ENCODE results near the gene SND1. TPM values are rescaled to one million over a fixed set of nuclear protein-coding genes. Genes with fewer than 3 reads are reported as not detected.

The SND1 gene
- total and polyA plus RNA-seq, 2 donors (not counting 3 experiments of a cell fraction or from before 2014, with no cell fraction given), result 116 to 249 TPM

GRCh38 chr7:128112018-128112780 lies 460.2 kb downstream of the SND1 start:
- FAIRE-seq (no peak), DNase-seq (ENCODE audit: low read depth, low spot score) (no peak)
- H2AFZ ChIP-seq (ENCODE audit: low read depth, low read length), result no peak overlapping the region
- H4K20me1 ChIP-seq (replicated peaks; ENCODE audit: control insufficient read depth, extremely low read depth, insufficient read depth, low read length), result no peaks in the 10 kb centered on the region
- intact Hi-C loops (cut with micrococcal nuclease) (no loop called here), dilution Hi-C loops (cut with MboI; ENCODE audit: extremely low pct_ligation_motif_present, low sequenced_read_pairs) (no loop called here)
- H3K9me3 ChIP-seq (replicated peaks; ENCODE audit: control insufficient read depth, insufficient read depth, low read length), result no peaks in the 10 kb centered on the region
- H3K27ac ChIP-seq (ENCODE audit: insufficient read depth, low read depth, low read length), result no peak overlapping the region
- no peak overlapping the region for H3K4me3 ChIP-seq (replicated peaks in 1 of 3; ENCODE audit: insufficient read depth in 1 of 3, low read depth in 1 of 3, low read length in 3 of 3)
- H3K27me3 ChIP-seq (ENCODE audit: control insufficient read depth in 2 of 2, insufficient read depth in 2 of 2, low read length in 2 of 2), result peaks cover 8 to 10% of the 10 kb centered on the region in 2 experiments
- ChIA-PET POLR2A (no interaction called here), CTCF (interaction anchor here (0.8 to 2.0 kb wide), 4 partner anchors 12 to 23 kb away, joined by 3 to 7 read pairs (median 4); no protein-coding TSS in a partner anchor)
- no peak overlapping the region for H3K9ac ChIP-seq (replicated peaks; ENCODE audit: extremely low read depth, insufficient read depth, low read length)
- H3K4me1 ChIP-seq (ENCODE audit: control insufficient read depth, extremely low read depth, insufficient read depth, low read length), result peaks cover 6% of the 10 kb centered on the region
- H3K36me3 ChIP-seq (ENCODE audit: control insufficient read depth in 2 of 2, extremely low read depth in 1 of 2, insufficient read depth in 2 of 2, low read length in 2 of 2), result no peaks in the 10 kb centered on the region
- TF ChIP-seq POLR2A (IDR thresholded peaks at IDR 0.05; ENCODE audit: low read depth, low read length), result no peak
- no peak for TF ChIP-seq POLR2AphosphoS5 (IDR thresholded peaks at IDR 0.05; ENCODE audit: insufficient read depth, low read depth, low read length)
- TF ChIP-seq FOS (IDR thresholded peaks at IDR 0.05; ENCODE audit: borderline replicate concordance, insufficient read depth, low read length), result no peak
- no peak for TF ChIP-seq JUN (IDR thresholded peaks at IDR 0.05; ENCODE audit: borderline replicate concordance, insufficient read depth, insufficient read length, low read depth)
- no peak for TF ChIP-seq GATA2 (IDR thresholded peaks at IDR 0.05; ENCODE audit: insufficient read depth, insufficient read length, low read depth, low read length)
- no peak for TF ChIP-seq EZH2 (IDR thresholded peaks at IDR 0.05; ENCODE audit: borderline replicate concordance, low read depth, low read length, severe bottlenecking)
- no TSS peak for BruUV-seq (replicated peaks)
- H3K79me2 ChIP-seq (ENCODE audit: control insufficient read depth, insufficient read depth, low read length), result no peaks in the 10 kb centered on the region
- no peak overlapping the region for H3K4me2 ChIP-seq (ENCODE audit: insufficient read depth, low read length)
- no peaks in the 10 kb centered on the region for H3K9me1 ChIP-seq (replicated peaks; ENCODE audit: control insufficient read depth, extremely low read depth, insufficient read depth, low read length)

DNA sequence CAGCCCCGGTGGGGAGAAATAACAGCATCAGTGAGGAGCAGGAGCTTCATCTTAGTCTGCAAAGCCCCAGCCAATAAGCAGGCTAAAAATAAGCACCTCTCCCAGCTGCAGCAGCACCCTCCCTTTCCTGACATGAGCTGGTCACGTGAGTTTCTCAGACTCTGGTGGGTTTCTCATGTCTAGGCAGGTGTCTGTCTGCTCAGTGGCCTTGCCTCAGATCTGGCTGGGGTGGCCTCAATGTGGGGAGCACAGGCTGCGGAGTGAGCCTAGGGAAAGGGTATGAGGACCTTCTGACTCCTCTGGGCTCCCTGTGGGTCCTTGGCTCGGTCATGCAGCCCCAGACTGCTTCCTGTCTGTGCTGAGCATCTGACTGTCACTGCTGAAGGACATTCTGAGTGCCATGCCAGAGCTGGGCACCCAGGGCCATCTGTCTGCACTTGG lies 460.8 kb downstream of the SND1 start:
- CTCF ChIA-PET, result interaction anchor here (0.8 to 1.3 kb wide), 2 partner anchors 11 to 17 kb away, joined by 3 to 5 read pairs; no protein-coding TSS in a partner anchor
- Histone ChIP-seq H3K27me3 (ENCODE audit: control insufficient read depth in 2 of 2, insufficient read depth in 2 of 2, low read length in 2 of 2) (peaks cover 9 to 10% of the 10 kb centered on the region in 2 experiments), H3K9ac (replicated peaks; ENCODE audit: extremely low read depth, insufficient read depth, low read length) (no peak overlapping the region), H3K36me3 (ENCODE audit: control insufficient read depth in 2 of 2, extremely low read depth in 1 of 2, insufficient read depth in 2 of 2, low read length in 2 of 2) (no peaks in the 10 kb centered on the region), H3K4me3 (replicated peaks in 1 of 3; ENCODE audit: insufficient read depth in 1 of 3, low read depth in 1 of 3, low read length in 3 of 3) (no peak overlapping the region), H3K9me1 (replicated peaks; ENCODE audit: control insufficient read depth, extremely low read depth, insufficient read depth, low read length) (no peaks in the 10 kb centered on the region), H4K20me1 (replicated peaks; ENCODE audit: control insufficient read depth, extremely low read depth, insufficient read depth, low read length) (no peaks in the 10 kb centered on the region), H3K9me3 (replicated peaks; ENCODE audit: control insufficient read depth, insufficient read depth, low read length) (no peaks in the 10 kb centered on the region), H2AFZ (ENCODE audit: low read depth, low read length) (no peak overlapping the region), H3K4me2 (ENCODE audit: insufficient read depth, low read length) (no peak overlapping the region), H3K4me1 (ENCODE audit: control insufficient read depth, extremely low read depth, insufficient read depth, low read length) (peaks cover 6% of the 10 kb centered on the region), H3K27ac (ENCODE audit: insufficient read depth, low read depth, low read length) (no peak overlapping the region), H3K79me2 (ENCODE audit: control insufficient read depth, insufficient read depth, low read length) (no peaks in the 10 kb centered on the region)
- intact Hi-C loops (cut with micrococcal nuclease), result no loop called here
- BruUV-seq (replicated peaks), result no TSS peak
- TF ChIP-seq POLR2AphosphoS5 (IDR thresholded peaks at IDR 0.05; ENCODE audit: insufficient read depth, low read depth, low read length) (no peak), EZH2 (IDR thresholded peaks at IDR 0.05; ENCODE audit: borderline replicate concordance, low read depth, low read length, severe bottlenecking) (no peak), FOS (IDR thresholded peaks at IDR 0.05; ENCODE audit: borderline replicate concordance, insufficient read depth, low read length) (no peak), MYC (IDR thresholded peaks at IDR 0.05; ENCODE audit: low read depth, low read length) (no peak), CTCF (IDR thresholded peaks at IDR 0.05; ENCODE audit: extremely low read depth in 1 of 2, insufficient read depth in 1 of 2, low read depth in 1 of 2, low read length in 2 of 2) (no peak), MAX (IDR thresholded peaks at IDR 0.05; ENCODE audit: insufficient read depth, insufficient read length) (no peak), GATA2 (IDR thresholded peaks at IDR 0.05; ENCODE audit: insufficient read depth, insufficient read length, low read depth, low read length) (no peak)
- POLR2A ChIA-PET, result no interaction called here
- FAIRE-seq (no peak), DNase-seq (ENCODE audit: low read depth, low spot score) (no peak)
- dilution Hi-C loops (cut with MboI; ENCODE audit: extremely low pct_ligation_motif_present, low sequenced_read_pairs), result no loop called here

Measured in endothelial cell of umbilical vein (primary cell).